ENCODE data around the gene NIPBL.
"Not testable (repeated sequence)": the region's sequence is repeated elsewhere in the genome, so short reads cannot be mapped to it uniquely, and the experiment has no call there.

Gene NIPBL

GRCh38 chr5:36877667-36878391, 1.3 kb downstream of the NIPBL start:
- peak; percentile 58 for DNase-seq (ENCODE audit: low spot score)

GRCh38 chr5:36878392-36879082, 2.0 kb downstream of the NIPBL start:
- DNase-seq (ENCODE audit: low spot score), result peak; percentile 20

- no peak for DNase-seq (ENCODE audit: low spot score)
Observed at GRCh38 chr5:36879274-36880033, 2.9 kb downstream of the NIPBL start.

DNA sequence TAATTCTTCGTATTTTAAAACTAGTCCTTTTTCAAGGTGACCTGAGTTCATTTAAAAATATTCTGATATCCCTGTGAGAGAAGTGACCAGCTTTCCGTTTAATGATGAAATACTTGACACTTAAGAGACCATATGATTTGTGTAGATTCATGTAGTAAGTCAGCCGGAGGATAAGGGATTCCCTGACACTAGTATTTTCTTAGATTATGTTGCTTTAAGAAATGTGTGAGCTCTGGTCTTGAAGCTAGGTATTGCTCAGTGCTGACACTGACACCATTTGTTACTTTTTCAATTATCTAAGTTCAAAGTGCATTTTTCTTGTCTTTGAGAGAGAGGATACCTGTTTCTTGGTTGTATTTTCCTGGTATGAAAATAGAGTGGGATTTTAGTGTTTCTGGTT, 4.2 kb downstream of the NIPBL start:
- DNase-seq (ENCODE audit: low spot score), result no peak

DNA sequence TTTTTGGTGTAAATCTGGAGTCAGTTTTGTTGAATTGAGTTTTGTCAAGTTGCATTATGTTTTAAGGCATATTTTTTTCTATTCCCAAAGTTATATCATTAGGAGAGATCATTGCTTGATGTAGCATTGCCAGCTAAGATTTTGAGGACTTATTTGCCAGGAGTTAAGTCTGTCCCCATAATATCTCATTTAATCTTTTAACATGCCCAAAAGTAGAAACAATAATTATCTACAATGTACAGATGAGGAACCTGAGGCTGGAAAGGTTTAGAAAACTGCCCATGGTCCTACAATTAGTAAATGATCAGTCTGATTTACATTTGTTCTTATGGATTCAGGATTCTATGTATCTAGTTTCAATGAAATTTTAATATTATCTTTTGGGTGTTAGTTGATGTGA, 4.7 kb downstream of the NIPBL start:
- DNase-seq (ENCODE audit: low spot score), result no peak

DNA sequence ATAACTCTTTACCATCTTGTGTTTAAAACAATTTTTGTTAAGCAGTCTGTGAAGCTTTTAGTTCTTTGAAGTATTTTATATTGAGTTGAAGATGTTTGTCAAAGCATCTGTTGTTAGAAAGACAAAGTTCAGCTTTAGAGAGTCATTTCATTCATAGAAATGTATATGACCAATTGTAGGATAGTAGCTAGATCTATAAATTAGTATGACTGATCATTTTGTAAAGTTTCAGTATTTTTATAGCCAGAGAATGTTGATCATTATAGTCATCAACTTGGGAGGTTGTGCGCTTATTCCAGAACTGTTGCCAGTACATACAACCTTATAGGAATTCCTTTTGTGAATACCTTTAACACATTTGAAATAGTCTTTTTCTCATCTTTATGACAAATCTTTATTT, 5.2 kb downstream of the NIPBL start:
- no peak for DNase-seq (ENCODE audit: low spot score)

DNA sequence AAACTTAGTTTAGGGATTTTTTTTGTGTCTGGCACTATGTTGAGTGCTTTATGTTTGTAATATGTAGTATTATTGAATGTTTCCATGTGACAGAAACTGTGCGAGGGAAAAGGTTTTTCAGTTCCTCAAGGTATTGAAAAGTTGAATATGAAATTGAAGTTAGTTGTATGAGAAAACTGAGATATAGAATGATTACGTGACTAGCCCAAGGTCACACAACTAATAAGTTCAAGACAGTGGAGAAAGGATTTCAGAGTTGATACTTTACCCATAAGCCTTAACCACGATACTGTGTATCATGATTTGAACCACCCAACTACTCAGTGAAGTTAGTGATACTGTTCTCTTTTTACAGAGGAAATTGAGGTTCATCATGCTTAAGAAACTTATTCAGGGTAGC, 5.7 kb downstream of the NIPBL start:
- DNase-seq (ENCODE audit: low spot score), result no peak

DNA sequence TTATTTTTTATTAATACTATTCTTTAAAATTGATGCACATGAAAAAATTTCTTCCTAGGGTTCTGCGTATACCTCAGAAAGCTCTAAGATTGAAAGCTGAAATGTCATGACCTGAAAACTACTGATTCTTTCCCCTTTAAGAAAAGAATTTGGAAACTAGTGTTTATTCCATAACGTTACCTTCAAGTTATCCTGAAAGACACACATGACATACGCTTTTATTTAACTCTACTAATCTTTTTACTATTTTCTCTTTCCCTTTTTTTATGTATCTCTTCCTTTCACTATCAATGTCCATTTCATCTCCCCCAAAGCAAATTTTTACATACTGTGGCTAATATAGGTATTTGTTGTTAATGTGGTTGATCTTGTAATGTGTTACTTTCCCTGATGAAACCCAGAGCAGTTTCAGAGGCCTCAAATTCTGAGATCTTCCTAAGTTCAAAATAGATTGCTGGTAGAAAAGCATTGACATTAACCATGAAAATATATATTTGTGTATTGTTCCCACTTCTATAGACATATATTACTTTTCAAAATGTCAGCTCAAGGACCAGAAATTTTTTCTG, 7.4 kb downstream of the NIPBL start:
- DNase-seq (ENCODE audit: low spot score), result no peak

GRCh38 chr5:36885149-36885548, 8.6 kb downstream of the NIPBL start:
- no peak for DNase-seq (ENCODE audit: low spot score)

DNA sequence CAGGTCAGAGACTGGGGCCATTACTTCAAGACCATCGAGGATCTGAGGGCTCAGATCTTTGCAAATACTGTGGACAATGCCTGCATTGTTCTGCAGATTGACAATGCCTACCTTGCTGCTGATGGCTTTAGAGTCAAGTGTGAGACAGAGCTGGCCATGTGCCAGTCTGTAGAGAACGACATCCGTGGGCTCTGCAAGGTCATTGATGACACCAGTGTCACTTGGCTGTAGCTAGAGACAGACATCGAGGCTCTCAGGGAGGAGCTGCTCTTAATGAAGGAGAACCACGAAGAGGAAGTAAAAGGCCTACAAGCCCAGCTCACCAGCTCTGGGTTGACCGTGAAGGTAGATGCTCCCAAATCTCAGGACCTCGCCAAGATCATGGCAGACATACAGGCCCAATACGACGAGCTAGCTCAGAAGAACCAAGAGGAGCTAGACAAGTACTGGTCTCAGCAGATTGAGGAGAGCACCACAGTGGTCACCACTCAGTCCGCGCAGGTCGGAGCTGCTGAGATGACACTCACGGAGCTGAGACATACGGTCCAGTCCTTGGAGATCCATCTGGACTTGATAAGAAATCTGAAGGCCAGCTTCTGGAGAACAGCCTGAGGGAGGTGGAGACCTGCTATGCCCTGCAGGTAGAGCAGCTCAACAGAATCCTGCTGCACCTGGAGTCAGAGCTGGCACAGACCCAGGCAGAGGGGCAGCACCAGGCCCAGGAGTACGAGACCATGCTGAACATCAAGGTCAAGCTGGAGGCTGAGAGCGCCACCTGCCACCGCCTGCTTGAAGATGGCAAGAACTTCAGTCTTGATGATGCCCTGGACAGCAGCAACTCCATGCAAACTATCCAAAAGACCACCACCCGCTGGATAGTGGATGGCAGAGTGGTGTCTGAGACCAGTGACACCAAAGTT, 9.3 kb downstream of the NIPBL start:
- DNase-seq (ENCODE audit: low spot score), result no peak

DNA sequence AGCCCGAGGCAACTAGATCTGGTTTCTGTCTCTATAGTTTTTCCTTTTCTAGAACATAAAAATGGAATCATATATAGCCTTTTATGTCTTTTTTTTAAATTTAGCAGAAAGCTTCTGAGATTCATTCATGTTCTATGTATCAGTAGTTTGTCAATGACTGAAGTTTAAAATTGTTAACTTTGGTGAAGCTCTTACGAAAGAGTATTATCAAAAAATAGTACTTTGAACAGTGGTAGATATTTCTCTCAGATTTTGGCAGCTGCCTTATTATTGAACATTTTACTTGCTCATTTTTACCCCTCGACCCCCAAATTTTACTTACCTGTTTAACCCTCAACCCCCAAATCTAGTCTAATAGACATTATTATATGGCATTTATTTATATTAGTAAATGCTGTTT, 10.2 kb downstream of the NIPBL start:
- DNase-seq (ENCODE audit: low spot score), result no peak

- DNase-seq (ENCODE audit: low spot score), result no peak
Observed at GRCh38 chr5:36887532-36887931, 11.0 kb downstream of the NIPBL start.

GRCh38 chr5:36888303-36888702, 11.7 kb downstream of the NIPBL start:
- no peak for DNase-seq (ENCODE audit: low spot score)

- no peak for DNase-seq (ENCODE audit: low spot score)
Observed at GRCh38 chr5:36889264-36889663, 12.7 kb downstream of the NIPBL start.

DNA sequence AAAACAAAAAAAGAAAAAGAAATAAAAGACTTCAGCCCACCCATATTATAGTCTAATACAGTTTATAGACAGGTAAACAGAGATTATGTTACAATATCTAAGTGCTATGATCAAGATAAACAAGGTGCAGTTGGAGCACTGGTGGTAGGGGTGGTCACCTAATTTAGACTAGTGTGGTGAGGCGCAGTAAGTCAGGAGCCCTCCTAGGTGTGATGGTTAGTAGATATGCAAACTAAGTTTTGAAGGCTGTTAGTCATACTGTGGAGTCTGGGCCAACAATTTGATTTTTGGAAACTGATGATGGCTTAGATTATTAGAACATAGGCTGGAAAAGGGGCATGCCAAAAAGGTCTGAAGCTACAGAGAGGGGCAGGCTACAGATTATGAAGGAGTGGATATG, 14.7 kb downstream of the NIPBL start:
- no peak for DNase-seq (ENCODE audit: low spot score)

- DNase-seq (ENCODE audit: low spot score), result not testable (repeated sequence)
Observed at GRCh38 chr5:36892085-36892830, 15.7 kb downstream of the NIPBL start.

- DNase-seq (ENCODE audit: low spot score), result no peak
Observed at GRCh38 chr5:36894954-36895353, 18.4 kb downstream of the NIPBL start.

DNA sequence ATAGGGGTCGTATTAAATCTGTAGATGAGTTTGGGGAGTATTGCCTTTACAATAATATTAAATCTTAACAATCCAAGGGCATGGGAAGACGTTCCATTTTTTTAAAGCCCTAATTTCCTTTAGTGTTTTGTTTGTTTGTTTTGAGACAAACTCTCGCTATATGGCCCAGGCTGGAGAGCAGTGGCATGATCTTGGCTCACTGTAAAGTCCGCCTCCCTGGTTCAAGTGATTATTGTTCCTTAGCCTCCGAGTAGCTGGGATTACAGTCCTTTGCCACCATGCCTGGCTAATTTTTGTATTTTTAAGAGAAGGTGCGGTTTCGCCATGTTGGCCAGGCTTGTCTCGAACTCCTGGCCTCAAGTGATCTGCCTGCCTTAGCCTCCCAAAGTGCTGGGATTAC, 19.9 kb downstream of the NIPBL start:
- DNase-seq (ENCODE audit: low spot score), result no peak

- no peak for DNase-seq (ENCODE audit: low spot score)
Observed at GRCh38 chr5:36897616-36898015, 21.0 kb downstream of the NIPBL start.

DNA sequence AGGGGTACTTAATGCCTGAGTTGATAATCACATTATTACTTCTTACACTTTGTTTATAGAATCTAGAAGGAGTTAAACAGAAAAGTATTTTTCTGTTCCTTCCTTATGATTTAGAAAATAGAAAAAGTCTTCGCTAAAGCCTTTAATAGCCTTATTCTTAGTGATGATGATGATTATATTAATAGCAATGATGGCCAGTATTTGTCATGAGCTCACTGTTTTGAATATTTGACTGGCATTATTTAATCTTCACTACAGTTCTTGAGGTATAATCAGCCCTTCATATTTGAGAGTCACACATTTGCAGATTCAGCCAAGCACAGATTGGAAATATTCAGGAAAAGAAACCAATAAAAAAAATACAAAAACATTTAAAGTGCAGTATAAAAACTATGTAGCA, 23.3 kb downstream of the NIPBL start:
- DNase-seq (ENCODE audit: low spot score), result no peak

DNA sequence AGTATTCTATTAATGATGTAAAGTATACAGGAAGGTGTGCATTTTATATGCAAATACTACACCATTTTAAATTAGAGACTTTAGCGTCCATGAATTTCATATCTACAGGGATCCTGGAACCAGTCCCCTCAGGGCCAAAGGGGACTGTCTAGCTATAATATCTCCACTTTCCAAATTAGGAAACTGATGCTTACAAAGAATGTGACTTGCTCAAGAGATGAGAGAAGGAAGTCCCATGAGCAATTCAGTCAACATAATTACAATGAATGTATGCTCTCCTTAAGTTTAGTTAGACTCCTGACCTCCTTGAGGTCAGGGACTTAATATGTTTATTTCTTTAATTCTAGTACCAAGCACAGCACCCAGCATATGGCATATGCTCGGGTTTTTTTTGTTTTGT, 23.7 kb downstream of the NIPBL start:
- no peak for DNase-seq (ENCODE audit: low spot score)
